Prostate gland (tissue), 2 donors: ENCODE data around the gene PKM. TPM values are rescaled to one million over a fixed set of nuclear protein-coding genes. Genes with fewer than 3 reads are reported as not detected.
A peak's percentile ranks its signal among the peaks of the same experiment; 100 is the strongest.
"Not testable (repeated sequence)": the region's sequence is repeated elsewhere in the genome, so short reads cannot be mapped to it uniquely, and the experiment has no call there.

Experiments
- DNase-seq: peaks from one replicate; pipeline ENCODE4 v3.0.0-alpha.2; 2019; ENCODE audit warnings: low spot score
- H3K27ac ChIP-seq, 2 donors: fragments of 200-600 bp; sonication (generic); 2 replicates each; pipeline ENCODE4 v1.5.1; 2017 to 2019
- H3K27me3 ChIP-seq: fragments of 200-600 bp; sonication (generic); replicated peaks from 2 replicates; pipeline ENCODE4 v1.5.1; 2019; ENCODE audit not compliant: insufficient read depth
- H3K36me3 ChIP-seq, 2 donors: fragments of 200-600 bp; sonication (generic); 1 replicate in 1 of 2; 2 replicates in 1 of 2; pipeline versions ENCODE4 v1.5.1 to v1.8.1; 2017 to 2019
- H3K4me1 ChIP-seq: fragments of 200-600 bp; sonication (generic); replicated peaks from 2 replicates; pipeline ENCODE4 v1.5.1; 2019
- H3K4me3 ChIP-seq, 2 donors: fragments of 200-600 bp; sonication (generic); 2 replicates each; pipeline ENCODE4 v1.5.1; 2017 to 2019
- H3K9me3 ChIP-seq: fragments of 200-600 bp; sonication (generic); 2 replicates; pipeline ENCODE4 v1.5.1; 2017
- POLR2A ChIP-seq: fragments of 450-650 bp; IDR thresholded peaks from one replicate; pipeline ENCODE4 v1.6.1; 2016; ENCODE audit warnings: antibody characterized with exemption, mild to moderate bottlenecking
- POLR2AphosphoS5 ChIP-seq: sonication (generic); formaldehyde crosslinking; IDR thresholded peaks from one replicate; pipeline ENCODE4 v1.6.1; 2017; ENCODE audit warnings: antibody characterized with exemption
- WGBS: methylation state at CpG from one replicate; pipeline ENCODE4 v1.1.5; 2018; 5-methylcytosine and 5-hydroxymethylcytosine counted together
- intact Hi-C: fragments of 100-400 bp; cut with DNase I; formaldehyde crosslinking; loops from one replicate; pipeline ENCODE4 v1.14.2; 2022
- total RNA-seq, 2 donors: library from RNA; depleted of rRNA; stranded (reverse); fragments of >200 nt; gene quantifications; one replicate each; pipeline ENCODE4 v1.1.0, GENCODE V29; 2016
- TF ChIP-seq, protein P1 (sequence below), 4 experiments: fragments of 200-600 bp in 2 of 4; fragments of 450-650 bp in 2 of 4; sonication (generic) in 2 of 4; IDR thresholded peaks; 1 replicate in 3 of 4; 2 replicates in 1 of 4; pipeline ENCODE4 v1.5.1; 2016 to 2019; ENCODE audit warnings: antibody characterized with exemption in 4 of 4, mild to moderate bottlenecking in 2 of 4, moderate library complexity in 2 of 4

Gene PKM
- total RNA-seq, 2 donors from 2014 or later = 470 to 513 TPM

DNA sequence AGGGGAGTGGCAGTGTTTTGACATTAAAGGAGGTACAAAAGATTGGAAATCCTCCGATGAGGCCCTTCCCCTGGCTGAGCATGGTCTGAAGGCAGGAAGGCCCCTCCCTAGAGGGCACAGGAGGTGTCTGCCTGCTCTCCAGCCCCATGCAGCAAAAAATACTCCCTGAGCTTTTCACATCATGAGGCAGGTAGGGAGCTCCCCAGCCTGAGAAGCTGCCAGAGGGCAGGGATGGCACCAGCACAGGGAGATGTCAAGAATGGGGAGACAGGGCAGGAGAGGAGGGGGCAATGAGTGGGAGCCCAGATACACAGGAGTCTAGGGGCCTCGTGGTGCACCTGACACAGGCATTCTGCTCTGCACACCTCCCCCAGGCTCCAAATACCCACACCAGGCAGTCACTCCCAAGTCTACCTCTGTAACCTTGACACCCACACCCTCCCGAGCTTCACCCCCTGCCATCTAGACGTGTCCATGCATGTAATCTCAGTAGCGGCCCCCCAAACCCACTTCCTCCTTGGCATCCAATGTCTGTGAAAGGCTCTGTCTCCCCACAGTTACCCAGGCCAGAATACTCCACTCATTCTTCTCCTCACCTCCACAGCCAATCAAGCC lies 56.3 kb downstream of the PKM start:
- DNase-seq = no peak
- H3K27me3 ChIP-seq = no peaks in the 10 kb centered on the region
- H3K9me3 ChIP-seq = no peaks in the 10 kb centered on the region
- 43% methylated on average over 5 of the region's 5 CpGs for WGBS
- peaks cover 4% of the 10 kb centered on the region for H3K4me1 ChIP-seq
- H3K27ac ChIP-seq = peak overlapping the region in 1 of 2 donors; percentile 66
- intact Hi-C loops = no loop called here
- no peak for TF ChIP-seq POLR2AphosphoS5
- TF ChIP-seq, protein P1, sequence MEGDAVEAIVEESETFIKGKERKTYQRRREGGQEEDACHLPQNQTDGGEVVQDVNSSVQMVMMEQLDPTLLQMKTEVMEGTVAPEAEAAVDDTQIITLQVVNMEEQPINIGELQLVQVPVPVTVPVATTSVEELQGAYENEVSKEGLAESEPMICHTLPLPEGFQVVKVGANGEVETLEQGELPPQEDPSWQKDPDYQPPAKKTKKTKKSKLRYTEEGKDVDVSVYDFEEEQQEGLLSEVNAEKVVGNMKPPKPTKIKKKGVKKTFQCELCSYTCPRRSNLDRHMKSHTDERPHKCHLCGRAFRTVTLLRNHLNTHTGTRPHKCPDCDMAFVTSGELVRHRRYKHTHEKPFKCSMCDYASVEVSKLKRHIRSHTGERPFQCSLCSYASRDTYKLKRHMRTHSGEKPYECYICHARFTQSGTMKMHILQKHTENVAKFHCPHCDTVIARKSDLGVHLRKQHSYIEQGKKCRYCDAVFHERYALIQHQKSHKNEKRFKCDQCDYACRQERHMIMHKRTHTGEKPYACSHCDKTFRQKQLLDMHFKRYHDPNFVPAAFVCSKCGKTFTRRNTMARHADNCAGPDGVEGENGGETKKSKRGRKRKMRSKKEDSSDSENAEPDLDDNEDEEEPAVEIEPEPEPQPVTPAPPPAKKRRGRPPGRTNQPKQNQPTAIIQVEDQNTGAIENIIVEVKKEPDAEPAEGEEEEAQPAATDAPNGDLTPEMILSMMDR (IDR thresholded peaks at IDR 0.05) = no peak
- TF ChIP-seq POLR2A = no peak
- H3K4me3 ChIP-seq = no peak overlapping the region
- no peaks in the 10 kb centered on the region for H3K36me3 ChIP-seq

DNA sequence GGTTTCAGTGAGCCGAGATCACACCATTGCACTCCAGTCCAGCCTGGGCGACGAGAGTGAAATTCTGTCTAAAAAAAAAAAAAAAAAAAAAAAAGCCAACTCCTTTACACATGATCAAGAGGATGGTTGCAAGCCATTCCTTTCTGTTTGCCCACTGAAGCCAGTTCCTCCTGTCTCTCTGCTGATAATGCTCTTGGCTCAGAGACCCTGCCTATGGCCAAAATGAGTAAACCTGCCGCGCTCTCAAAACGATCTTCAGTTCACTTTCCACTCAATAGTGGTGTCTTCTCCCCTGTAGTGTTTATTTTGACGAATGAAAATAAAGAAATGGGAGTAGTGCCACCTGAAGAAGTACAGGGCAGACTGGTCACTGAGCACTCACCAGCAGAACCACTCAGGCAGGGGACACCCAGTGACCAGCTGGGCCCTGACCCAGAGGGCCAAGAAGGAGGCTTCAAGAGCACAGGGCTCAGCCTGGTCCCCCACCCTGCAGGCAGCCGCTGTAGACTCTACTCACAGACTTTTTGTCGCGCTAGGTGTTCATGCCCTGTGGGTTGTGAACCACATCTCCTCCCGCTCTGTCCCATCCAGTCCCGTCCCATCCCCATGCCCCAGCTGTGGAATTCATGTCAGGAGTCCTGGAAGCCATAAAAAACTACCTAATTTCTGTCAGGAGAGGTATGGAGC lies 57.0 kb downstream of the PKM start:
- no peaks in the 10 kb centered on the region for H3K9me3 ChIP-seq
- H3K27me3 ChIP-seq = no peaks in the 10 kb centered on the region
- peak; percentile 66 for DNase-seq
- H3K36me3 ChIP-seq = no peaks in the 10 kb centered on the region
- no peak overlapping the region for H3K4me3 ChIP-seq
- H3K4me1 ChIP-seq = peaks cover 4% of the 10 kb centered on the region
- intact Hi-C loops = no loop called here
- peak overlapping the region in 1 of 2 donors; percentile 66 for H3K27ac ChIP-seq
- TF ChIP-seq POLR2A = no peak
- peak; percentile 74 for TF ChIP-seq POLR2AphosphoS5
- TF ChIP-seq, protein P1 (IDR thresholded peaks at IDR 0.05) = no peak
- WGBS = 72% methylated on average over 12 of the region's 12 CpGs

DNA sequence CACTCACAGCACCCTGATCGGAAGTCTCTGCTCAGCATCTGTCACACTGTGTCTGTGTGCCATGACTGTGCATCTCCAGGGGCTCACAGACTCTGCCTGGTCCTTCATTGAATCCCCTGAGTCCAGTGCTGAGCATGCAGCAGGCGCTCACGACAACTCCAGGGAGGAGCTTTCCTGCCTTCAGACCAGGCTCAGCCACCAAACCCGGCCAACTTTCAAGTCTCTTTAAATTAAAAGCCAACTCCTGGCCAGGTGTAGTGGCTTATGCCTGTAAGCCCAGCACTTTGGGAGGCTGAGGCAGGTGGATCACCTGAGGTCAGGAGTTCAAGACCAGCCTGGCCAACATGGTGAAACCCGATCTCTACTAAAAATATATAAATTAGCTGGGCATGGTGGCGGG lies 57.6 kb downstream of the PKM start:
- intact Hi-C loops = no loop called here
- Histone ChIP-seq H3K9me3 (no peaks in the 10 kb centered on the region), H3K27me3 (no peaks in the 10 kb centered on the region), H3K4me1 (peaks cover 4% of the 10 kb centered on the region), H3K36me3 (no peaks in the 10 kb centered on the region), H3K4me3 (no peak overlapping the region), H3K27ac (no peak overlapping the region)
- WGBS = 87% methylated on average over 6 of the region's 6 CpGs
- DNase-seq = no peak
- TF ChIP-seq POLR2AphosphoS5 = no peak
- no peak for TF ChIP-seq POLR2A
- TF ChIP-seq, protein P1 (IDR thresholded peaks at IDR 0.05) = no peak

DNA sequence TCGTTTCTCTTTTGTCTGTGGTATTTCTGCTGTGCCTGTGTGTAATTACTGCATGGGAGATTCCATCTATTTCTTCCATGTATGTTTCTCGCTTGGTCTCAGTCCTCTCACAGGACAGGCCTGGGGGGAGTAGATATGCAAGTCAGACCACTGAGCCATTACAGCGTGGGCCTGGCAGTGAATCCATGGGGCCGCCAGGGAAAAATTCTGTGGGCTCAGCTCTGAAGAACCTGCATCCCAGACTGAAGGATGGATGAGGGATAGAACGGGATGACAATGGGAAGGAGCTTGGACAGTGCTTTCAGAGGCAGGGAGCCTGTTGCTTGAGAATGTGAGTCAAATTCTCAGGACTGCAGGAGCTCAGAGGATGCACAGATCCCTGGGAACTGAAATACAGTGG lies 58.2 kb downstream of the PKM start:
- Histone ChIP-seq H3K27me3 (no peaks in the 10 kb centered on the region), H3K4me1 (peaks cover 4% of the 10 kb centered on the region), H3K9me3 (no peaks in the 10 kb centered on the region), H3K36me3 (no peaks in the 10 kb centered on the region), H3K4me3 (no peak overlapping the region), H3K27ac (no peak overlapping the region)
- 85% methylated on average over 5 of the region's 5 CpGs for WGBS
- intact Hi-C loops = no loop called here
- no peak for DNase-seq
- TF ChIP-seq, protein P1 (IDR thresholded peaks at IDR 0.05) = no peak
- no peak for TF ChIP-seq POLR2AphosphoS5

DNA sequence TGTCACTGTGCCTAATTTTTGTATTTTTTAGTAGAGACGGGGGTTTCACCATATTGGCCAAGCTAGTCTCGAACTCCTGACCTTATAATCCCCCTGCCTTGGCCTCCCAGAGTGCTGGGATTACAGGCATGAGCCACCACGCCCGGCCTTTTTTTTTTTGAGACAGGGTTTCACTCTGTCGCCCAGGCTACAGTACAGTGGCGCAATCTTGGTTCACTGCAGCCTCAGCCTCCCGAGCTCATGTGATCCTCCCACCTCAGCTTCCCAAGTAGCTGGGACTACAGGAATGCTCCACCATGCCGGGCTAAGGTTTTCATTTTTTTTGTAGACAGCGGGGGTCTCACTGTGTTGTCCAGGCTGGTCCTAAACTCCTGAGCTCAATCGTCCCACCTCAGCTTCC lies 59.0 kb downstream of the PKM start:
- intact Hi-C loops, H3K27me3 ChIP-seq, H3K4me3 ChIP-seq, H3K9me3 ChIP-seq, H3K36me3 ChIP-seq, DNase-seq, H3K27ac ChIP-seq, H3K4me1 ChIP-seq: not testable (repeated sequence)
- WGBS = 93% methylated on average over 10 of the region's 10 CpGs
